ENCODE results near the gene LRP1B. TPM values are rescaled to one million over a fixed set of nuclear protein-coding genes. Genes with fewer than 3 reads are reported as not detected.

Gene LRP1B
- total RNA-seq, 1 experiment from 2014 or later, result 0.52 TPM

GRCh38 chr2:140203347-140203746 is 1927.5 kb downstream of the LRP1B start:
- ChIA-PET POLR2A (no interaction called here), CTCF (interaction anchor here (0.6 kb wide), 1 partner anchor 93 kb away, joined by 3 read pairs; no protein-coding TSS in a partner anchor)
- DNase-seq (ENCODE audit: low spot score), result no peak
- Mint-ChIP-seq H3K27me3 (ENCODE audit: low read depth) (no peaks in the 10 kb centered on the region), H3K36me3 (no peaks in the 10 kb centered on the region), H3K9me3 (peaks cover 10% of the 10 kb centered on the region; the same call in 1 of the 2 replicates), H3K27ac (no peak overlapping the region), H3K4me1 (no peaks in the 10 kb centered on the region), H3K4me3 (no peak overlapping the region)
- no peak for TF ChIP-seq ESRRA (CRISPR knock-in tag; IDR thresholded peaks at IDR 0.05; ENCODE audit: borderline replicate concordance)
- TF ChIP-seq CREM (CRISPR knock-in tag; IDR thresholded peaks at IDR 0.05), result no peak
- no peak for TF ChIP-seq USF2 (CRISPR knock-in tag; IDR thresholded peaks at IDR 0.05)
- no peak for TF ChIP-seq ATF1 (CRISPR knock-in tag; IDR thresholded peaks at IDR 0.05)
- no peak for TF ChIP-seq ATF3 (CRISPR knock-in tag; conservative IDR thresholded peaks at IDR 0.05)
- TF ChIP-seq CREB1 (CRISPR knock-in tag; IDR thresholded peaks at IDR 0.05), result no peak
- TF ChIP-seq USF1 (CRISPR knock-in tag; IDR thresholded peaks at IDR 0.05), result no peak
- no peak for ATAC-seq

- H3K4me3 Mint-ChIP-seq, result no peak overlapping the region
- TF ChIP-seq JAZF1 (CRISPR knock-in tag; IDR thresholded peaks at IDR 0.05) (no peak), NFATC4 (CRISPR knock-in tag; IDR thresholded peaks at IDR 0.05) (no peak), ZNF263 (CRISPR knock-in tag; IDR thresholded peaks at IDR 0.05; ENCODE audit: low read depth) (no peak), ZNF138 (CRISPR knock-in tag; conservative IDR thresholded peaks at IDR 0.05) (no peak)
- H3K9me3 Mint-ChIP-seq, result peaks cover 10% of the 10 kb centered on the region; the same call in 1 of the 2 replicates
- POLR2A ChIA-PET, result no interaction called here
- H3K36me3 Mint-ChIP-seq, result no peaks in the 10 kb centered on the region
- H3K27ac Mint-ChIP-seq, result no peak overlapping the region
- DNase-seq (ENCODE audit: low spot score), result no peak
- CTCF ChIA-PET, result no interaction called here
- H3K4me1 Mint-ChIP-seq, result no peaks in the 10 kb centered on the region
- no peaks in the 10 kb centered on the region for H3K27me3 Mint-ChIP-seq (ENCODE audit: low read depth)
- no peak for ATAC-seq
Observed at GRCh38 chr2:140201572-140201971, 1929.2 kb downstream of the LRP1B start.

GRCh38 chr2:140200764-140201163 is 1930.1 kb downstream of the LRP1B start:
- H3K27ac Mint-ChIP-seq, result no peak overlapping the region
- CTCF ChIA-PET, result no interaction called here
- ATAC-seq (no peak), DNase-seq (ENCODE audit: low spot score) (no peak)
- H3K4me3 Mint-ChIP-seq, result no peak overlapping the region
- POLR2A ChIA-PET, result no interaction called here
- TF ChIP-seq E2F4 (CRISPR knock-in tag; IDR thresholded peaks at IDR 0.05; ENCODE audit: borderline replicate concordance, low read depth) (no peak), MYBL2 (CRISPR knock-in tag; IDR thresholded peaks at IDR 0.05) (no peak), FOXK1 (CRISPR knock-in tag; IDR thresholded peaks at IDR 0.05) (no peak), TEAD1 (CRISPR knock-in tag; IDR thresholded peaks at IDR 0.05) (no peak)
- no peaks in the 10 kb centered on the region for H3K27me3 Mint-ChIP-seq (ENCODE audit: low read depth)
- H3K9me3 Mint-ChIP-seq, result peaks cover 10% of the 10 kb centered on the region; the same call in 1 of the 2 replicates
- no peaks in the 10 kb centered on the region for H3K4me1 Mint-ChIP-seq
- no peaks in the 10 kb centered on the region for H3K36me3 Mint-ChIP-seq

GRCh38 chr2:140200307-140200706 is 1930.5 kb downstream of the LRP1B start:
- Mint-ChIP-seq H3K9me3 (peaks cover 10% of the 10 kb centered on the region; the same call in 1 of the 2 replicates), H3K27ac (no peak overlapping the region), H3K4me3 (no peak overlapping the region), H3K27me3 (ENCODE audit: low read depth) (no peaks in the 10 kb centered on the region), H3K4me1 (no peaks in the 10 kb centered on the region), H3K36me3 (no peaks in the 10 kb centered on the region)
- ATAC-seq (no peak), DNase-seq (ENCODE audit: low spot score) (no peak)
- ChIA-PET POLR2A (no interaction called here), CTCF (no interaction called here)
- no peak for TF ChIP-seq PREB (CRISPR knock-in tag; IDR thresholded peaks at IDR 0.05; ENCODE audit: borderline replicate concordance)
- no peak for TF ChIP-seq ZBTB21 (CRISPR knock-in tag; IDR thresholded peaks at IDR 0.05; ENCODE audit: borderline replicate concordance)
- TF ChIP-seq PRRX2 (CRISPR knock-in tag; IDR thresholded peaks at IDR 0.05), result no peak
- no peak for TF ChIP-seq NFATC4 (CRISPR knock-in tag; IDR thresholded peaks at IDR 0.05)
- TF ChIP-seq ZNF232 (CRISPR knock-in tag; IDR thresholded peaks at IDR 0.05), result no peak
- no peak for TF ChIP-seq ZNF532 (CRISPR knock-in tag; IDR thresholded peaks at IDR 0.05; ENCODE audit: borderline replicate concordance)
- no peak for TF ChIP-seq E2F4 (CRISPR knock-in tag; IDR thresholded peaks at IDR 0.05; ENCODE audit: borderline replicate concordance, low read depth)
- no peak for TF ChIP-seq FOXK1 (CRISPR knock-in tag; IDR thresholded peaks at IDR 0.05)

Measured in WTC11 (cell line).